SK-N-SH (cell line): ENCODE measurements around the gene DENND6B.
"Not testable (repeated sequence)": the region's sequence is repeated elsewhere in the genome, so short reads cannot be mapped to it uniquely, and the experiment has no call there.

Experiments
- POLR2AphosphoS5 ChIP-seq: IDR thresholded peaks from 2 replicates; pipeline ENCODE4 v1.6.1; 2012; ENCODE audit warnings: low read depth, low read length
- TF ChIP-seq, protein P1 (sequence below): fragments of 200-600 bp; sonication (generic); IDR thresholded peaks from 2 replicates; pipeline ENCODE4 v1.6.1; 2017; ENCODE audit warnings: antibody characterized with exemption, mild to moderate bottlenecking, moderate library complexity

DNA sequence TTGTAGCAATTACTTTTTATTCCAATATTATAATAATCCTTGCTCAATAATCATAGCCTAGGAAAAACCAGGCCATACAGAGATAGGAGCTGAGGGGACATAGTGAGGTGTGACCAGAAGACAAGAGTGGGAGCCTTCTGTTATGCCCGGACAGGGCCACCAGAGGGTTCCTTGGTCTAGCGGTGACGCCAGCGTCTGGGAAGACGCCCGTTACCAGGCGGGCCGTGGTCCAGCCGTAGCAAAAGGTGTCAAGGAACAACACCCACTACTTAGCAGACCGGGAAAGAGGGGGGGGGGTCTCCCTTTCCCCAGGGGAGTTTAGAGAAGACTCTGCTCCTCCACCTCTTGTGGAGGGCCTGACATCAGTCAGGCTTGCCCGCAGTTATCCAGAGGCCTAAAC lies 53.5 kb downstream of the DENND6B start:
- TF ChIP-seq, protein P1, sequence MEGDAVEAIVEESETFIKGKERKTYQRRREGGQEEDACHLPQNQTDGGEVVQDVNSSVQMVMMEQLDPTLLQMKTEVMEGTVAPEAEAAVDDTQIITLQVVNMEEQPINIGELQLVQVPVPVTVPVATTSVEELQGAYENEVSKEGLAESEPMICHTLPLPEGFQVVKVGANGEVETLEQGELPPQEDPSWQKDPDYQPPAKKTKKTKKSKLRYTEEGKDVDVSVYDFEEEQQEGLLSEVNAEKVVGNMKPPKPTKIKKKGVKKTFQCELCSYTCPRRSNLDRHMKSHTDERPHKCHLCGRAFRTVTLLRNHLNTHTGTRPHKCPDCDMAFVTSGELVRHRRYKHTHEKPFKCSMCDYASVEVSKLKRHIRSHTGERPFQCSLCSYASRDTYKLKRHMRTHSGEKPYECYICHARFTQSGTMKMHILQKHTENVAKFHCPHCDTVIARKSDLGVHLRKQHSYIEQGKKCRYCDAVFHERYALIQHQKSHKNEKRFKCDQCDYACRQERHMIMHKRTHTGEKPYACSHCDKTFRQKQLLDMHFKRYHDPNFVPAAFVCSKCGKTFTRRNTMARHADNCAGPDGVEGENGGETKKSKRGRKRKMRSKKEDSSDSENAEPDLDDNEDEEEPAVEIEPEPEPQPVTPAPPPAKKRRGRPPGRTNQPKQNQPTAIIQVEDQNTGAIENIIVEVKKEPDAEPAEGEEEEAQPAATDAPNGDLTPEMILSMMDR: not testable (repeated sequence)
- not testable (repeated sequence) for TF ChIP-seq POLR2AphosphoS5
